A673 (cell line): ENCODE data around the gene ADAM12. TPM values are rescaled to one million over a fixed set of nuclear protein-coding genes. Genes with fewer than 3 reads are reported as not detected.

ENCODE experiments used
- BruUV-seq: library from RNA; stranded (reverse); fragments of 400-500 nt; replicated peaks from 2 replicates; lab custom pipeline; 2021; lab: Mats Ljungman, UMichigan
- CTCF ChIA-PET: fragments of 300-600 bp; sonication (Branson Sonifier 250); formaldehyde crosslinking; loops from one replicate; lab custom pipeline; 2022; ENCODE audit warnings: antibody characterized with exemption; lab: Charles Lee
- POLR2A ChIA-PET: fragments of 300-600 bp; sonication (Branson Sonifier 250); formaldehyde crosslinking; loops from one replicate; lab custom pipeline; 2022; ENCODE audit warnings: antibody characterized with exemption; ENCODE audit not compliant: low non-redundant PET; lab: Charles Lee
- DNase-seq: peaks from one replicate; pipeline ENCODE4 v3.0.0-alpha.2; 2015; ENCODE audit warnings: low spot score
- H3K27ac ChIP-seq: fragments of 200-600 bp; sonication (generic); 2 replicates; pipeline ENCODE4 v1.5.1; 2016; ENCODE audit warnings: mixed run types, low read depth, mild to moderate bottlenecking, mixed read lengths, antibody characterized with exemption, low read length; ENCODE audit not compliant: poor library complexity, severe bottlenecking
- H3K27me3 ChIP-seq: fragments of 200-600 bp; sonication (generic); replicated peaks from 2 replicates; pipeline ENCODE4 v1.6.1; 2017; ENCODE audit warnings: mixed run types, low read depth, mild to moderate bottlenecking, mixed read lengths, antibody characterized with exemption, low read length; ENCODE audit not compliant: insufficient read depth, poor library complexity
- H3K36me3 ChIP-seq: fragments of 200-600 bp; sonication (generic); 2 replicates; pipeline ENCODE4 v1.6.1; 2016; ENCODE audit warnings: mixed run types, mild to moderate bottlenecking, mixed read lengths, antibody characterized with exemption, low read length; ENCODE audit not compliant: insufficient read depth, poor library complexity, severe bottlenecking
- H3K4me1 ChIP-seq: fragments of 200-600 bp; sonication (generic); 2 replicates; pipeline ENCODE4 v1.6.1; 2017; ENCODE audit warnings: mixed run types, mild to moderate bottlenecking, mixed read lengths, antibody characterized with exemption, low read length; ENCODE audit not compliant: insufficient read depth, poor library complexity, severe bottlenecking
- H3K4me3 ChIP-seq: fragments of 200-600 bp; sonication (generic); 2 replicates; pipeline ENCODE4 v1.5.1; 2016; ENCODE audit warnings: low read depth, mixed run types, mild to moderate bottlenecking, mixed read lengths, low read length; ENCODE audit not compliant: poor library complexity, severe bottlenecking
- H3K9me3 ChIP-seq: fragments of 200-600 bp; sonication (generic); 2 replicates; pipeline ENCODE4 v1.6.1; 2016; ENCODE audit warnings: mixed run types, low read depth, mild to moderate bottlenecking, mixed read lengths, antibody characterized with exemption, low read length; ENCODE audit not compliant: poor library complexity, severe bottlenecking
- EZH2 ChIP-seq: fragments of 200-600 bp; sonication (generic); IDR thresholded peaks from 2 replicates; pipeline ENCODE4 v1.6.1; 2017; ENCODE audit warnings: borderline replicate concordance, low read depth, mild to moderate bottlenecking, mixed read lengths, antibody characterized with exemption, low read length; ENCODE audit not compliant: poor library complexity, severe bottlenecking
- intact Hi-C: fragments of 100-400 bp; cut with micrococcal nuclease; formaldehyde crosslinking; loops from one replicate; pipeline ENCODE4 v1.10.0; 2022; ENCODE audit not compliant: unreplicated experiment
- total RNA-seq: library from RNA; stranded (reverse); gene quantifications from 2 replicates; pipeline ENCODE4 v1.2.3, GENCODE V29; 2021
- TF ChIP-seq, protein P1 (sequence below): fragments of 300-800, 200-600 bp; sonication (generic); conservative IDR thresholded peaks from 2 replicates; pipeline ENCODE4 v1.5.1; 2017; ENCODE audit warnings: low read depth, mild to moderate bottlenecking, antibody characterized with exemption, low read length, moderate library complexity, mixed read lengths

The ADAM12 gene
- total RNA-seq, 1 experiment from 2014 or later, result 0.17 TPM

DNA sequence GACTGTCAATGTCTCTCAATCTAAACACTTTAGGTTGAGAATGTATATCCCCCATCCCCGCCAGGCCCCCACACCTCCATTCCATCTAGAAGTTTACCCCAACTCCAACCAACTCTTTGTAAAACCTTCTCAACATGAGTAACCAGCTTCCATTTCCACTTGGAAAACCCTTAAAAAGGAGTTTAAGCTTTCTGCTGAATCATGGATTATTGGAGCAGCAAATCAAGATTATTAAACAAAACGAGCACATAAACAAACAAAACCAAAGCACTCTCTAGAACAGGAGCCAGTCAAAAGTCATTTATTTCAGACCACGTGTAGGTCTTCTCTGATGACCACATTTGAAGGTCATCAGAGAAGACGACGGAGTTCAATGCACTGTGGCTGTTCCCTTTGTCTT lies 278.4 kb downstream of the ADAM12 start:
- TF ChIP-seq, protein P1, sequence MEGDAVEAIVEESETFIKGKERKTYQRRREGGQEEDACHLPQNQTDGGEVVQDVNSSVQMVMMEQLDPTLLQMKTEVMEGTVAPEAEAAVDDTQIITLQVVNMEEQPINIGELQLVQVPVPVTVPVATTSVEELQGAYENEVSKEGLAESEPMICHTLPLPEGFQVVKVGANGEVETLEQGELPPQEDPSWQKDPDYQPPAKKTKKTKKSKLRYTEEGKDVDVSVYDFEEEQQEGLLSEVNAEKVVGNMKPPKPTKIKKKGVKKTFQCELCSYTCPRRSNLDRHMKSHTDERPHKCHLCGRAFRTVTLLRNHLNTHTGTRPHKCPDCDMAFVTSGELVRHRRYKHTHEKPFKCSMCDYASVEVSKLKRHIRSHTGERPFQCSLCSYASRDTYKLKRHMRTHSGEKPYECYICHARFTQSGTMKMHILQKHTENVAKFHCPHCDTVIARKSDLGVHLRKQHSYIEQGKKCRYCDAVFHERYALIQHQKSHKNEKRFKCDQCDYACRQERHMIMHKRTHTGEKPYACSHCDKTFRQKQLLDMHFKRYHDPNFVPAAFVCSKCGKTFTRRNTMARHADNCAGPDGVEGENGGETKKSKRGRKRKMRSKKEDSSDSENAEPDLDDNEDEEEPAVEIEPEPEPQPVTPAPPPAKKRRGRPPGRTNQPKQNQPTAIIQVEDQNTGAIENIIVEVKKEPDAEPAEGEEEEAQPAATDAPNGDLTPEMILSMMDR, result no peak
- no peak for TF ChIP-seq EZH2
- no peaks in the 10 kb centered on the region for H3K9me3 ChIP-seq
- no peak overlapping the region for H3K27ac ChIP-seq
- H3K4me1 ChIP-seq, result peaks cover 24% of the 10 kb centered on the region
- H3K36me3 ChIP-seq, result no peaks in the 10 kb centered on the region
- ChIA-PET POLR2A (no interaction called here), CTCF (no interaction called here)
- no peak for DNase-seq
- BruUV-seq, result no TSS peak
- H3K27me3 ChIP-seq, result no peaks in the 10 kb centered on the region
- no peak overlapping the region for H3K4me3 ChIP-seq
- intact Hi-C loops, result no loop called here

DNA sequence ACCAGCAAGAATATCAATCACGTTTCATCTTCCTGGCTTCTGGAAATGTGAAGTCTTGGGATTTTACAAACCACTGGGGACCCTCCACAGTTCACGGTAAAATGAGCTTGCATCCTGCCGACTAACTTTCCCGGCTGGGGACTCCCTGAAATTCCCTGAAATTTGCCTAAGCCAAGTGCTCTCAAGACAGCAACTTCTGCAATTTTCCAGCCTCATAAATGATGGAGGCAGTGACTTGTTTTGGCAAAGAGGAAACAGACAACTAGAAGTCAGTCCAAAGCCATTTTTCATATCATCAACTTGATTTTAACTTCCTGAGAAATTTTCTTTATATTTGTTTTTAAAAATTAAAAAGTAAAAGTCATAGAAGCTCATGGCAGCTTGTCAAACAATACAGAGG lies 279.6 kb downstream of the ADAM12 start:
- no peak overlapping the region for H3K4me3 ChIP-seq
- POLR2A ChIA-PET, result no interaction called here
- no peak overlapping the region for H3K27ac ChIP-seq
- no TSS peak for BruUV-seq
- no peaks in the 10 kb centered on the region for H3K9me3 ChIP-seq
- H3K4me1 ChIP-seq, result peaks cover 21% of the 10 kb centered on the region
- no peaks in the 10 kb centered on the region for H3K27me3 ChIP-seq
- CTCF ChIA-PET, result no interaction called here
- intact Hi-C loops, result no loop called here
- no peaks in the 10 kb centered on the region for H3K36me3 ChIP-seq
- no peak for DNase-seq
- TF ChIP-seq, protein P1, result no peak
- no peak for TF ChIP-seq EZH2

DNA sequence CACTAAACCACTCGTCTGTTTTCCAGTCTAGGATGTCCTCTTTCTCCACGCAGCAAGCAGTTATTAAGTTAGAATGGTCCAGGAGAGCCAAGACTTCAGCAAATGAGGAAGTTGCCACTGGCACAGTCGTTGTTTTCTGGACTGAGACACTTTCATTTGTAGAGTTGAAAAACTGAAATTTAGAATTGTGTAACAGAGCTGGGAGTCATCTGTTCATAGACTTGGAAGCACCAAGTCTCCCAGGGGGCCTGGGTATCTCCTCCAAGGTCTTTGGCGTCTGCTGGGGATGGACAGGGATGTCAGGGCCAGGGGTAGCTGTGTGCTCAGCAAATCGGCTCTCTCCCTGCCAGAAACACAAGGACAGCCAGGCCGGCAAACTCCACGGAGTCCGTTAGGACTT lies 283.5 kb downstream of the ADAM12 start:
- Histone ChIP-seq H3K27me3 (no peaks in the 10 kb centered on the region), H3K4me1 (peaks cover 4% of the 10 kb centered on the region), H3K4me3 (no peak overlapping the region), H3K27ac (no peak overlapping the region), H3K36me3 (no peaks in the 10 kb centered on the region), H3K9me3 (no peaks in the 10 kb centered on the region)
- CTCF ChIA-PET, result interaction anchor here (0.6 kb wide), 1 partner anchor 122 kb away, joined by 4 read pairs; no protein-coding TSS in a partner anchor
- POLR2A ChIA-PET, result no interaction called here
- no peak for DNase-seq
- no TSS peak for BruUV-seq
- intact Hi-C loops, result no loop called here
- TF ChIP-seq EZH2, result no peak
- TF ChIP-seq, protein P1, result no peak
